Measurements from ENCODE around the gene PLCB4. TPM values are rescaled to one million over a fixed set of nuclear protein-coding genes. Genes with fewer than 3 reads are reported as not detected.

The PLCB4 gene
- total and polyA plus RNA-seq, 2 experiments from 2014 or later: 6.5 to 16.1 TPM

DNA sequence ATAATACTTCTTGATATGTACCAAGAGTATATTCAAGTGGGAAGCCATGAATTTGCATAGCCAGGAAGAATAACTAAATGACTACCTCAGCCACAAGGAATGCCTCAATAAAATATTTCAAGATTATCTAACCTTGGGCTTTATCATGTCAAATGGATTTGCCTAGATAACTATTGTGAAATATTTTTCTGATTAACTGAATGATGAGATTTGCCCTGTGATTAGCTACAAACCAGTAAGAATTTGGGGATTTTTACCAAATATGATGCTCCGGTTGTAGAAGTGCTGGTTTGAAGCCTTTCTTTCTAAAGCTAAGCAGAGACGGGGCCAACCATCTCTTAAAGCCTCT lies 319.9 kb downstream of the PLCB4 start (continued):
- TF ChIP-seq, protein P1, sequence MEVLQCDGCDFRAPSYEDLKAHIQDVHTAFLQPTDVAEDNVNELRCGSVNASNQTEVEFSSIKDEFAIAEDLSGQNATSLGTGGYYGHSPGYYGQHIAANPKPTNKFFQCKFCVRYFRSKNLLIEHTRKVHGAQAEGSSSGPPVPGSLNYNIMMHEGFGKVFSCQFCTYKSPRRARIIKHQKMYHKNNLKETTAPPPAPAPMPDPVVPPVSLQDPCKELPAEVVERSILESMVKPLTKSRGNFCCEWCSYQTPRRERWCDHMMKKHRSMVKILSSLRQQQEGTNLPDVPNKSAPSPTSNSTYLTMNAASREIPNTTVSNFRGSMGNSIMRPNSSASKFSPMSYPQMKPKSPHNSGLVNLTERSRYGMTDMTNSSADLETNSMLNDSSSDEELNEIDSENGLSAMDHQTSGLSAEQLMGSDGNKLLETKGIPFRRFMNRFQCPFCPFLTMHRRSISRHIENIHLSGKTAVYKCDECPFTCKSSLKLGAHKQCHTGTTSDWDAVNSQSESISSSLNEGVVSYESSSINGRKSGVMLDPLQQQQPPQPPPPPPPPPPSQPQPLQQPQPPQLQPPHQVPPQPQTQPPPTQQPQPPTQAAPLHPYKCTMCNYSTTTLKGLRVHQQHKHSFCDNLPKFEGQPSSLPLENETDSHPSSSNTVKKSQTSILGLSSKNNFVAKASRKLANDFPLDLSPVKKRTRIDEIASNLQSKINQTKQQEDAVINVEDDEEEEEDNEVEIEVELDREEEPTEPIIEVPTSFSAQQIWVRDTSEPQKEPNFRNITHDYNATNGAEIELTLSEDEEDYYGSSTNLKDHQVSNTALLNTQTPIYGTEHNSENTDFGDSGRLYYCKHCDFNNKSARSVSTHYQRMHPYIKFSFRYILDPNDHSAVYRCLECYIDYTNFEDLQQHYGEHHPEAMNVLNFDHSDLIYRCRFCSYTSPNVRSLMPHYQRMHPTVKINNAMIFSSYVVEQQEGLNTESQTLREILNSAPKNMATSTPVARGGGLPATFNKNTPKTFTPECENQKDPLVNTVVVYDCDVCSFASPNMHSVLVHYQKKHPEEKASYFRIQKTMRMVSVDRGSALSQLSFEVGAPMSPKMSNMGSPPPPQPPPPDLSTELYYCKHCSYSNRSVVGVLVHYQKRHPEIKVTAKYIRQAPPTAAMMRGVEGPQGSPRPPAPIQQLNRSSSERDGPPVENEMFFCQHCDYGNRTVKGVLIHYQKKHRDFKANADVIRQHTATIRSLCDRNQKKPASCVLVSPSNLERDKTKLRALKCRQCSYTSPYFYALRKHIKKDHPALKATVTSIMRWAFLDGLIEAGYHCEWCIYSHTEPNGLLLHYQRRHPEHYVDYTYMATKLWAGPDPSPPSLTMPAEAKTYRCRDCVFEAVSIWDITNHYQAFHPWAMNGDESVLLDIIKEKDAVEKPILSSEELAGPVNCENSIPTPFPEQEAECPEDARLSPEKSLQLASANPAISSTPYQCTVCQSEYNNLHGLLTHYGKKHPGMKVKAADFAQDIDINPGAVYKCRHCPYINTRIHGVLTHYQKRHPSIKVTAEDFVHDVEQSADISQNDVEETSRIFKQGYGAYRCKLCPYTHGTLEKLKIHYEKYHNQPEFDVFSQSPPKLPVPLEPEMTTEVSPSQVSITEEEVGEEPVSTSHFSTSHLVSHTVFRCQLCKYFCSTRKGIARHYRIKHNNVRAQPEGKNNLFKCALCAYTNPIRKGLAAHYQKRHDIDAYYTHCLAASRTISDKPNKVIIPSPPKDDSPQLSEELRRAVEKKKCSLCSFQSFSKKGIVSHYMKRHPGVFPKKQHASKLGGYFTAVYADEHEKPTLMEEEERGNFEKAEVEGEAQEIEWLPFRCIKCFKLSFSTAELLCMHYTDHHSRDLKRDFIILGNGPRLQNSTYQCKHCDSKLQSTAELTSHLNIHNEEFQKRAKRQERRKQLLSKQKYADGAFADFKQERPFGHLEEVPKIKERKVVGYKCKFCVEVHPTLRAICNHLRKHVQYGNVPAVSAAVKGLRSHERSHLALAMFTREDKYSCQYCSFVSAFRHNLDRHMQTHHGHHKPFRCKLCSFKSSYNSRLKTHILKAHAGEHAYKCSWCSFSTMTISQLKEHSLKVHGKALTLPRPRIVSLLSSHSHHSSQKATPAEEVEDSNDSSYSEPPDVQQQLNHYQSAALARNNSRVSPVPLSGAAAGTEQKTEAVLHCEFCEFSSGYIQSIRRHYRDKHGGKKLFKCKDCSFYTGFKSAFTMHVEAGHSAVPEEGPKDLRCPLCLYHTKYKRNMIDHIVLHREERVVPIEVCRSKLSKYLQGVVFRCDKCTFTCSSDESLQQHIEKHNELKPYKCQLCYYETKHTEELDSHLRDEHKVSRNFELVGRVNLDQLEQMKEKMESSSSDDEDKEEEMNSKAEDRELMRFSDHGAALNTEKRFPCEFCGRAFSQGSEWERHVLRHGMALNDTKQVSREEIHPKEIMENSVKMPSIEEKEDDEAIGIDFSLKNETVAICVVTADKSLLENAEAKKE (CRISPR knock-in tag; IDR thresholded peaks at IDR 0.05): no peak
- TF ChIP-seq, protein P2, sequence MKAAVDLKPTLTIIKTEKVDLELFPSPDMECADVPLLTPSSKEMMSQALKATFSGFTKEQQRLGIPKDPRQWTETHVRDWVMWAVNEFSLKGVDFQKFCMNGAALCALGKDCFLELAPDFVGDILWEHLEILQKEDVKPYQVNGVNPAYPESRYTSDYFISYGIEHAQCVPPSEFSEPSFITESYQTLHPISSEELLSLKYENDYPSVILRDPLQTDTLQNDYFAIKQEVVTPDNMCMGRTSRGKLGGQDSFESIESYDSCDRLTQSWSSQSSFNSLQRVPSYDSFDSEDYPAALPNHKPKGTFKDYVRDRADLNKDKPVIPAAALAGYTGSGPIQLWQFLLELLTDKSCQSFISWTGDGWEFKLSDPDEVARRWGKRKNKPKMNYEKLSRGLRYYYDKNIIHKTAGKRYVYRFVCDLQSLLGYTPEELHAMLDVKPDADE (IDR thresholded peaks at IDR 0.05): no peak
- TF ChIP-seq NANOG (IDR thresholded peaks at IDR 0.05; ENCODE audit: borderline replicate concordance) (no peak), CREB1 (CRISPR knock-in tag; IDR thresholded peaks at IDR 0.05; ENCODE audit: low read depth) (no peak), STAT1 (IDR thresholded peaks at IDR 0.05; ENCODE audit: unreplicated experiment) (no peak), ZNF331 (CRISPR knock-in tag; IDR thresholded peaks at IDR 0.05; ENCODE audit: low read depth) (no peak), JUNB (IDR thresholded peaks at IDR 0.05; ENCODE audit: unreplicated experiment) (no peak), EZH2 (IDR thresholded peaks at IDR 0.05; ENCODE audit: low read depth, unreplicated experiment) (no peak), ZNF114 (CRISPR knock-in tag; IDR thresholded peaks at IDR 0.05) (no peak), POLR2AphosphoS5 (IDR thresholded peaks at IDR 0.05; ENCODE audit: low read depth) (no peak), EZH2phosphoT487 (IDR thresholded peaks at IDR 0.05; ENCODE audit: unreplicated experiment) (no peak)
- TF ChIP-seq, protein P3, sequence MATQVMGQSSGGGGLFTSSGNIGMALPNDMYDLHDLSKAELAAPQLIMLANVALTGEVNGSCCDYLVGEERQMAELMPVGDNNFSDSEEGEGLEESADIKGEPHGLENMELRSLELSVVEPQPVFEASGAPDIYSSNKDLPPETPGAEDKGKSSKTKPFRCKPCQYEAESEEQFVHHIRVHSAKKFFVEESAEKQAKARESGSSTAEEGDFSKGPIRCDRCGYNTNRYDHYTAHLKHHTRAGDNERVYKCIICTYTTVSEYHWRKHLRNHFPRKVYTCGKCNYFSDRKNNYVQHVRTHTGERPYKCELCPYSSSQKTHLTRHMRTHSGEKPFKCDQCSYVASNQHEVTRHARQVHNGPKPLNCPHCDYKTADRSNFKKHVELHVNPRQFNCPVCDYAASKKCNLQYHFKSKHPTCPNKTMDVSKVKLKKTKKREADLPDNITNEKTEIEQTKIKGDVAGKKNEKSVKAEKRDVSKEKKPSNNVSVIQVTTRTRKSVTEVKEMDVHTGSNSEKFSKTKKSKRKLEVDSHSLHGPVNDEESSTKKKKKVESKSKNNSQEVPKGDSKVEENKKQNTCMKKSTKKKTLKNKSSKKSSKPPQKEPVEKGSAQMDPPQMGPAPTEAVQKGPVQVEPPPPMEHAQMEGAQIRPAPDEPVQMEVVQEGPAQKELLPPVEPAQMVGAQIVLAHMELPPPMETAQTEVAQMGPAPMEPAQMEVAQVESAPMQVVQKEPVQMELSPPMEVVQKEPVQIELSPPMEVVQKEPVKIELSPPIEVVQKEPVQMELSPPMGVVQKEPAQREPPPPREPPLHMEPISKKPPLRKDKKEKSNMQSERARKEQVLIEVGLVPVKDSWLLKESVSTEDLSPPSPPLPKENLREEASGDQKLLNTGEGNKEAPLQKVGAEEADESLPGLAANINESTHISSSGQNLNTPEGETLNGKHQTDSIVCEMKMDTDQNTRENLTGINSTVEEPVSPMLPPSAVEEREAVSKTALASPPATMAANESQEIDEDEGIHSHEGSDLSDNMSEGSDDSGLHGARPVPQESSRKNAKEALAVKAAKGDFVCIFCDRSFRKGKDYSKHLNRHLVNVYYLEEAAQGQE (IDR thresholded peaks at IDR 0.05; ENCODE audit: unreplicated experiment): no peak

All from GM23338 (cell line).